GM12892 (cell line): ENCODE results near the gene ZNF695.
"Not testable (repeated sequence)": the region's sequence is repeated elsewhere in the genome, so short reads cannot be mapped to it uniquely, and the experiment has no call there.

Experiments
- POLR2A ChIP-seq: IDR thresholded peaks from 2 replicates; pipeline ENCODE4 v1.6.1; 2011; ENCODE audit warnings: low read depth, low read length, control low read depth
- POLR2AphosphoS5 ChIP-seq: IDR thresholded peaks from 2 replicates; pipeline ENCODE4 v1.6.1; 2011; ENCODE audit warnings: low read depth, low read length, control low read depth
- TAF1 ChIP-seq: IDR thresholded peaks from 2 replicates; pipeline ENCODE4 v1.6.1; 2011; ENCODE audit warnings: low read depth, mild to moderate bottlenecking, control low read depth, low read length, borderline replicate concordance

GRCh38 chr1:247024658-247025057, 16.8 kb upstream of the ZNF695 start:
- not testable (repeated sequence) for TF ChIP-seq POLR2A, TAF1, POLR2AphosphoS5
